ENCODE results near the gene SCAF1. TPM values are rescaled to one million over a fixed set of nuclear protein-coding genes. Genes with fewer than 3 reads are reported as not detected.
A peak's percentile ranks its signal among the peaks of the same experiment; 100 is the strongest.

Gene SCAF1
- polyA plus RNA-seq, 3 donors, result 0.39 to 7.5 (median 0.68) TPM

- H4K20me1 ChIP-seq (ENCODE audit: insufficient read depth, low read length), result peaks cover 14% of the 10 kb centered on the region
- Mint-ChIP-seq H3K27me3 (ENCODE audit: low read depth in 3 of 3) (peaks cover 0 to under 1% (median 0%) of the 10 kb centered on the region in 3 donors), H3K27ac (peak overlapping the region in 2 of 7 donors; percentile 23 to 54), H3K9me3 (peaks cover 0 to 2% (median 0%) of the 10 kb centered on the region in 7 donors), H3K36me3 (peaks cover 46 to 81% of the 10 kb centered on the region in 2 donors), H3K4me1 (no peaks in the 10 kb centered on the region), H3K4me3 (no peak overlapping the region)
- intact Hi-C loops (cut with micrococcal nuclease), result no loop called here
- no peak overlapping the region for H3K4me2 ChIP-seq (replicated peaks; ENCODE audit: extremely low read depth, low read length, poor library complexity, severe bottlenecking)
- H3K4me1 ChIP-seq (ENCODE audit: control insufficient read depth in 1 of 2, insufficient read depth in 2 of 2, low read length in 2 of 2), result no peaks in the 10 kb centered on the region
- no peak overlapping the region for H3K9ac ChIP-seq (ENCODE audit: insufficient read depth, low read length, poor library complexity, severe bottlenecking)
- H2AFZ ChIP-seq (ENCODE audit: insufficient read depth, low read depth, low read length, poor library complexity, severe bottlenecking), result no peak overlapping the region
- no peaks in the 10 kb centered on the region for H3K79me2 ChIP-seq (ENCODE audit: insufficient read depth, low read length)
- H3K36me3 ChIP-seq (replicated peaks in 1 of 2; ENCODE audit: control insufficient read depth in 1 of 2, insufficient read depth in 2 of 2, low read length in 2 of 2), result peaks cover 40 to 71% of the 10 kb centered on the region in 2 donors
- 96% methylated on average over 10 of the region's 27 CpGs for WGBS (ENCODE audit: insufficient coverage)
- no peak for TF ChIP-seq CTCF (IDR thresholded peaks at IDR 0.05)
- H3K27me3 ChIP-seq (ENCODE audit: control insufficient read depth in 2 of 2, insufficient read depth in 2 of 2, low read length in 2 of 2), result no peaks in the 10 kb centered on the region
- H3K27ac ChIP-seq (ENCODE audit: low read depth in 1 of 2, low read length in 2 of 2), result no peak overlapping the region
- no peak overlapping the region for H3K4me3 ChIP-seq (replicated peaks in 1 of 3; ENCODE audit: low read depth in 2 of 3, low read length in 3 of 3)
- DNase-seq, result no peak
- H3K9me3 ChIP-seq (replicated peaks in 1 of 2; ENCODE audit: control insufficient read depth in 1 of 2, insufficient read depth in 1 of 2, low read length in 2 of 2), result no peaks in the 10 kb centered on the region
Observed at GRCh38 chr19:49624967-49625910, 16.8 kb upstream of the SCAF1 start.

GRCh38 chr19:49626226-49626625, 15.8 kb upstream of the SCAF1 start:
- peaks cover 0 to 2% (median 0%) of the 10 kb centered on the region in 7 donors for H3K9me3 Mint-ChIP-seq
- no peak overlapping the region for H3K4me3 Mint-ChIP-seq
- Histone ChIP-seq H3K4me2 (replicated peaks; ENCODE audit: extremely low read depth, low read length, poor library complexity, severe bottlenecking) (no peak overlapping the region), H3K27me3 (ENCODE audit: control insufficient read depth in 2 of 2, insufficient read depth in 2 of 2, low read length in 2 of 2) (no peaks in the 10 kb centered on the region), H3K27ac (ENCODE audit: low read depth in 1 of 2, low read length in 2 of 2) (no peak overlapping the region), H4K20me1 (ENCODE audit: insufficient read depth, low read length) (peaks cover 9% of the 10 kb centered on the region), H3K36me3 (replicated peaks in 1 of 2; ENCODE audit: control insufficient read depth in 1 of 2, insufficient read depth in 2 of 2, low read length in 2 of 2) (peaks cover 35 to 65% of the 10 kb centered on the region in 2 donors), H2AFZ (ENCODE audit: insufficient read depth, low read depth, low read length, poor library complexity, severe bottlenecking) (no peak overlapping the region), H3K9ac (ENCODE audit: insufficient read depth, low read length, poor library complexity, severe bottlenecking) (no peak overlapping the region), H3K79me2 (ENCODE audit: insufficient read depth, low read length) (no peaks in the 10 kb centered on the region), H3K4me3 (replicated peaks in 1 of 3; ENCODE audit: low read depth in 2 of 3, low read length in 3 of 3) (no peak overlapping the region), H3K4me1 (ENCODE audit: control insufficient read depth in 1 of 2, insufficient read depth in 2 of 2, low read length in 2 of 2) (no peaks in the 10 kb centered on the region), H3K9me3 (replicated peaks in 1 of 2; ENCODE audit: control insufficient read depth in 1 of 2, insufficient read depth in 1 of 2, low read length in 2 of 2) (no peaks in the 10 kb centered on the region)
- peaks cover 45 to 71% of the 10 kb centered on the region in 2 donors for H3K36me3 Mint-ChIP-seq
- no peak overlapping the region for H3K27ac Mint-ChIP-seq
- no CpG with 5 or more reads among the region's 11 CpGs for WGBS (ENCODE audit: insufficient coverage)
- H3K4me1 Mint-ChIP-seq, result no peaks in the 10 kb centered on the region
- DNase-seq, result no peak
- peaks cover 0 to 1% (median 0%) of the 10 kb centered on the region in 3 donors for H3K27me3 Mint-ChIP-seq (ENCODE audit: low read depth in 3 of 3)
- intact Hi-C loops (cut with micrococcal nuclease), result no loop called here
- TF ChIP-seq CTCF (IDR thresholded peaks at IDR 0.05), result no peak

Measured in CD14-positive monocyte (primary cell).